Hematopoietic multipotent progenitor cell treated with erythropoietin and hydrocortisone succinate and interleukin-3 and kit ligand, for 4 days (in vitro differentiated cells): Measurements from ENCODE around the gene WDR33.
"Not testable (repeated sequence)": the region's sequence is repeated elsewhere in the genome, so short reads cannot be mapped to it uniquely, and the experiment has no call there.

Experiments used
- DNase-seq: peaks from one replicate; pipeline ENCODE4 v3.0.0-alpha.2; 2015

WDR33 gene

DNA sequence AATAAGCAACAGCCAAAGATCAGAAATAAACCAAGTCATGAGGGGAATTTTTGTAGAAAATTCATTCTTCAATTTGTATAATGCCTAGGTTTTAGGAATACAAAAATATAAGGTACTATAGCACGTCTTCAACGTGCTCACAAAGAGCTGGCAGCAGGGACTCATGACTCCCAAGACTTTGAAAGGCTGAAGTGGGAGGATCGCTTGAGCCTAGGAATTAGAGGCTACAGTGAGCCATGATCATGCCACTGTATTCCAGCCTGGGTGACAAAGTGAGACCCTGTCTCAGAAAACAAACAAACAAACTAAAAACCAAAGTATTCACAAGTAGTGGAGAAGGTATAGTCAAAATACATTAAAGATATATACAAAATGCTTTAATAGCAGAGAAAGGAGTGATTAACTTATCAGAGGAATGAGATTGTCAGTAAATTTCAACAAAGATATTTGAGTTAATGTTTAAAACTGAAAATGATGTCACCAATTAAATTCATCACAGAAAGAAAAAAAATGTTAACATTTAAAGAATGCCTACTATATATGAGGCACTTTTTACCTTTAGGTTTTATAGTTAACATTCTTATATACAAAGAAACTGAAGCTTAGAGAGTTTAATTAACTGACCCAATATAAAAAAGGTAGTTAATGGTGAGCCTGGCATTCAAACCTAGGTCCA is 3.2 kb downstream of the WDR33 start:
- DNase-seq = no peak

GRCh38 chr2:127806860-127807259 is 4.1 kb downstream of the WDR33 start:
- DNase-seq = not testable (repeated sequence)

- no peak for DNase-seq
Measured at GRCh38 chr2:127805491-127805890, 5.5 kb downstream of the WDR33 start.

GRCh38 chr2:127799926-127800325 is 11.0 kb downstream of the WDR33 start:
- DNase-seq = no peak

- DNase-seq = no peak
Measured at GRCh38 chr2:127796389-127796788, 14.6 kb downstream of the WDR33 start.

GRCh38 chr2:127794901-127795300 is 16.1 kb downstream of the WDR33 start:
- DNase-seq = peak; percentile 26

GRCh38 chr2:127792805-127793204 is 18.2 kb downstream of the WDR33 start:
- no peak for DNase-seq

- no peak for DNase-seq
Measured at GRCh38 chr2:127790694-127791529, 20.1 kb downstream of the WDR33 start.

DNA sequence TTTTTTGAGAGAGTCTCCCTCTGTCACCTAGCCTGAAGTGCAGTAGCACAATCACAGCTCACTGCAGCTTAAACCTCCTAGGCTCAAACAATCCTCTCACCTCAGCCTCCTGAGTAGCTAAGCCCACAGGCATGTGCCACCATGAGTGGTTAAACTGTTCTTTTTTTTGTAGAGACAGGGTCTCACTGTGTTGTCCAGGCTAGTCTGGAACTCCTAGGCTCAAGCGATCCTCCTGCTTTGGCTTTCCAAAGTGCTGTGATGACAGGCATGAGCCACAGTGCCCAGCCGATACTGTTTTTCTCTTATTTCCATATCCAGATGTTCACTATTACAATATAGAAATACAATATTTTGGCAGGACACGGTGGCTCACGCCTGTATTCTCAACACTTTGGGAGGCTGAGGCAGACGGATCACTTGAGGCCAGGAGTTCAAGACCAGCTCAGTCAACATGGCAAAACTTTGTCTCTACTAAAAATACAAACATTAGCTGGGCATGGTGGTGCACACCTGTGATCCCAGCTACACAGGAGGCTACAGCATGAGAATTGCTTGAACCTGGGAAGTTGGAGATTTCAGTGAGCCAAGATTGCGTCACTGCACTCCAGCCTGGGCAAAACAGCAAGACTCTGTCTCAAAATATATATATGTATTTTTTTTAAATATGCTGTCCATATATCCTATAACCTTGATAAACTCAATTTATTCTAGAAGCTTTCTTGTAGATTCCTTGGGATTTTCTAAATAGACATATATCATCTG is 24.7 kb downstream of the WDR33 start:
- DNase-seq = no peak

GRCh38 chr2:127784965-127785518 is 25.9 kb downstream of the WDR33 start:
- no peak for DNase-seq

DNA sequence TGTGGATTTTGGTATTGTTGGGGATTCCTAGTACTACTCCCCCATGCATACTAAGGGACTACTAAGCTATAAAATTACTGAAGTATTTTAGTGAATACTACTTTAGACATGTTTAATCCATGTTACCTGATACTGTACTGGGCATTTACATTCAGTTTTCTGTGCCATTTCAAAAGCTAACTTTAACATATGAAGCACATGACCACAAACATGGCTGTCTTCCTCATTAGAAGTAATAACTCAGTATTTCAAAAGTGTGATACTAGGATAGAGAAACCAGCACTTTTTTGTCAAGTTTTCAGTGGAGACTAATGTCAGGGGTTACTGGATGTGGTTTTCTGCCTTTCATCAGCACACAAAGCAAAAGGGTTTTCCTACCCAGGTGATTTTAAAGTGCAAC is 27.9 kb downstream of the WDR33 start:
- DNase-seq = peak; percentile 26

DNA sequence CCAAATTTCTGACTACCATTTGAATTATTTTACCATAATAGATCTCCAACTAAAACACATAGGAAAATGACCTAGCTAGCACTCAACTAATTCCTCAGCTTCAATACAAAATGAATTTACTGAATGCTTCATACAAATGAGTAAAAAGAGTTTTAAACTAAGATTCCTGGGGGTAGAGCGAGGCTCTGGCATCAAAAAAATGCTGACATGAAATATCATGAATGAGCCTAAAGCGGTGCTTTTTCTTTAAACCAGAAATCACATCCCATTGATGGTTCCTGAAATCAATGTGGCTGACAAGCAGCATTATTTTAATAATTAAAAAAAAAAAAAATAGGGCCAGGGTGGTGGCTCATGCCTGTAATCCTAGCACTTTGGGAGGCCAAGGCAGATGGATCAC is 32.1 kb downstream of the WDR33 start:
- no peak for DNase-seq

- DNase-seq = no peak
Measured at GRCh38 chr2:127778447-127778846, 32.5 kb downstream of the WDR33 start.

DNA sequence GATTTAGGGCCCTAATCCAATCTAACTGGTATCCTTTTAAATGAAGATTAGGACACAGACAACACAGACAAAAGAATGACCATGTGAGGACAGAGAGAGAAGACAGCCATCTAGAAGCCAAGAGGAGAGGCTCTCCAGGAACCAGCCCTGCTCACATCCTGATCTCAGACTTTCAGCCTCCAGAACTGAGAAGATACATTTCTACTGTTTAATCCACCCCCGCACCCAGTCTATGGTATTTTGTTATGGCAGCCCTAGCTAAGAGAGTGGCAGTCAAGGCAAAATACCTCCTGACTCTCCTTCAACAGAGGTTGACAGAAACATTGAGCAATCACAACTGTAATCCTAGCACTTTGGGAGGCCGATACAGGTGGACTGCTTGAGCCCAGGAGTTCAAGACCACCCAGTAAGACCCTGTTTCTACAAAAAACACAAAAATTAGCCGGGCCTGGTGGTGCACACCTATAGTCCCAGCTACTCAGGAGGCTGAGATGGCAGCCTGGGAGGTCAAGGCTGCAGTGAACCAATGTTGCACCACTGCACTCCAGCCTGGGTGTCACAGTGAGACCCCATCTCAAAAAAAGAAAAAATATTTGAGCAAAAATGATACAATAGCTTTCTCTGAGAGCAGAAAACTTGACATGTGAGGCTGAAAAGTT is 34.7 kb downstream of the WDR33 start:
- DNase-seq = no peak

DNA sequence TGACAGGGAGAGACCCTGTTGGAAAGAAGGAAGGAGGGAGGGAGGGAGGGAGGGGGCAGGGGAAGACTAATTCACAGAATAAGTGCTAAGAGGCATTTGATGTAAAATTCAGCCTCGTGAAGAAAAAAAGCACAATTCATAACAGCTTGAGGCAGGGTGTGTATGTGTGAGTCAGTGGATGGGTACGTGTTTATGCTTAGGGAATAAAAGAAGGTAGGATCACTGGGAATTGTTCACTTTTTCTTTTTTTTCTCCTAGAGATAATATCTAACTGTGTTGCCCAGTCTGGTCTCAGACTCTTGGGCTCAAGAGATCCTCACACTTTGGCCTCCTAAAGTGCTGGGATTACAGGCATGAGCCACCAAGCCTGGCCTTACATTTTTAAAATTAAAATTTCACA is 39.2 kb downstream of the WDR33 start:
- DNase-seq = no peak

- peak; percentile 72 for DNase-seq
Measured at GRCh38 chr2:127770973-127771735, 39.8 kb downstream of the WDR33 start.

- DNase-seq = not testable (repeated sequence)
Measured at GRCh38 chr2:127770534-127770933, 40.4 kb downstream of the WDR33 start.

- no peak for DNase-seq
Measured at GRCh38 chr2:127769587-127769986, 41.4 kb downstream of the WDR33 start.

DNA sequence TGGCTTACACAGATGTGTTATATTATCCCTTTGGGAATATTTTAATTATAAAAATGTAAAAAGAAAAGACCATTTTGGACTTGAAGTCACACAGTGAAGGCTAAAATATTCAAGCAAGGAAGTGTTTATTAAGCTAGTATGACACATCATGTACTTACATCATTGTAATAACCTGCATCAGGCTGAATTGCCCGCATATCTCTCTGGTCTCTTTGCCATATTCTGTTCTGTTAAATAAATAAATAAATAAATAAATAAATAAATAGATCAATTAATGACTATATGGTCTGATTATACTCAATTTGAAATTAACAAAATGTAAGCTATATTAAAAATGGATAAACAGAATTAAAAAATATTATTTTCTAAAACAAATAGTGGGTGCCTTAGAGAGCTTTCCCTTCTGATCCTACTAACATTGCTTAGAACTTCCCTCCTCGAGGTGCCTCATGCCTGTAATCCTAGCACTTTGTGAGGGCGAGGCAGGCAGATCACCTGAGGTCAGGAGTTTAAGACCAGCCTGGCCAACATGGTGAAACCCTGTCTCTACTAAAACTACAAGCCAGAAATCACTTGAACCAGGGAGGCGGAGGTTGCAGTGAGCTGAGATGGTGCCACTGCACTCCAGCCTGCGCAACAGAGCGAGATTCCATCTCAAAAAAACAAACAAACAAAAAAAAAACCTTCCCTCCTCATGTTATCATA is 42.0 kb downstream of the WDR33 start:
- no peak for DNase-seq

- no peak for DNase-seq
Measured at GRCh38 chr2:127763776-127764175, 47.2 kb downstream of the WDR33 start.

DNA sequence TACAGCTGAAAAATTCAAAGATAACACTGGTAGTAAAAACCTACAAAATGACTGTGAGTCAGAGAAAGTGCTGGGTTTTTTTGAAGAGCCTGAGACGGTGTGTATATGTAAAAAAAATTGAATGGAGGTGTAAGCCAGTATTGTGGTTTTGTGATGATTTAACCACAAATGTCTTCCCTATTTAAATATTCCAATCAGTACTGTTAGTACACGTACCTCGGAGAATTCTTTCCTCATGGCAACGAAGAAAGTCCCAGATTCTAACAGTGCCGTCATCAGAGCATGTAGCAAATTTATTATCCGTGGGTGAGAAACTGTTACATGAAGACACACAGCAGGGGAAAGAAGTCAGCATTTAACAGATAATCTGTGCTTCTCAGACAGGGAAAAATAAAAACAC is 48.1 kb downstream of the WDR33 start:
- DNase-seq = no peak
